ENCODE measurements around the gene BCL2L11. TPM values are rescaled to one million over a fixed set of nuclear protein-coding genes. Genes with fewer than 3 reads are reported as not detected.
A peak's percentile ranks its signal among the peaks of the same experiment; 100 is the strongest.

The BCL2L11 gene
- total RNA-seq, 1 donor from 2014 or later: 13.8 TPM

DNA sequence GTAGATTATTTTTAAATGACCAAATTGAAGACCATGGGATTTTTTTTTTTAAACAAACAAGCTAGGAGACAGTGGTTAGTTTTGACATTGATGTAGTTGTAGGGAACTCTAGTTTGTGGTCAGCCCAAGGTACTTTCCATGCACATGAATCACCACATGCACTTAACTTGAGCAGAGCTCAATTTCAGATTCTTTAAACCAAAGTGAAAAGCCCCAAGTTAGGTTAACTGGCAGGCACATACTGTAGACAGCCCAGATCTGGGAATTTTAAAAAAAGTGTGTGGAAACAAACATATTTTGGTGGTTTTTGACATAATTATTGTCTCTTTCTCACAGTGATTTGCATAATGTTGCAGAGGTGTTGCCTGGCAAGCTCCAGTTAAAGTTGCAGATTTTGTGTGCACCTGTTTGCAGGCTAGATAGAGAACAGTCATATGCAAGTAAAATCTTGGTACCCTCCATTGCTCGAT is 88.4 kb downstream of the BCL2L11 start:
- no peak for TF ChIP-seq CTCF (IDR thresholded peaks at IDR 0.05; ENCODE audit: insufficient read depth, low read length, poor library complexity, severe bottlenecking)

GRCh38 chr2:111210036-111210435 is 89.3 kb downstream of the BCL2L11 start:
- no peak for TF ChIP-seq CTCF (IDR thresholded peaks at IDR 0.05; ENCODE audit: insufficient read depth, low read length, poor library complexity, severe bottlenecking)
- H3K27me3 ChIP-seq (ENCODE audit: control insufficient read depth, insufficient read depth, low read length): no peaks in the 10 kb centered on the region
- no peak for DNase-seq (ENCODE audit: low read depth)
- H3K4me3 ChIP-seq (ENCODE audit: low read depth, low read length): no peak overlapping the region
- no peaks in the 10 kb centered on the region for H3K36me3 ChIP-seq (ENCODE audit: control insufficient read depth, insufficient read depth, low read length)

More for the DNA sequence above, 88.4 kb downstream of the BCL2L11 start:
- Histone ChIP-seq H3K36me3 (ENCODE audit: control insufficient read depth, insufficient read depth, low read length) (no peaks in the 10 kb centered on the region), H3K27me3 (ENCODE audit: control insufficient read depth, insufficient read depth, low read length) (no peaks in the 10 kb centered on the region), H3K4me3 (ENCODE audit: low read depth, low read length) (no peak overlapping the region)
- peak; percentile 81 for DNase-seq (ENCODE audit: low read depth)

DNA sequence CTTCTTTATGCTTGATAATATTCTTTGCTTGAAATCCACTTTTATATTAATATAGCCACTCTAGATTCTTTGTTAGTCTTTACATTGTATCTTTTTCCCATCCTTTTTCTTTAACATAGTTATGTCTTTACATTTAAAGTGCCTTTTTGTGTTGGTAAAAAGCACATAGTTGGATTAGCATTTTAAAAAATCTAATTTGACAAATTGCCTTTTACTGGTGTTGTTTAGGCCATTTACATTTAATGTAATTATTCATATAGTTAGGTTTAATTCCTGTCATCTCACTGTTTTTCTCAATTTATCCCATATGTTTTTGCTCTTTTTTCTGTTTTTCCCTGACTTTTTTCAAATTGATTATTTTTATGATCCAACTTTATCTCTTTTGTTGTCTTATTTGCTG is 93.2 kb downstream of the BCL2L11 start:
- TF ChIP-seq CTCF (IDR thresholded peaks at IDR 0.05; ENCODE audit: insufficient read depth, low read length, poor library complexity, severe bottlenecking): no peak
- no peak for DNase-seq (ENCODE audit: low read depth)
- no peak overlapping the region for H3K4me3 ChIP-seq (ENCODE audit: low read depth, low read length)
- H3K36me3 ChIP-seq (ENCODE audit: control insufficient read depth, insufficient read depth, low read length): no peaks in the 10 kb centered on the region
- no peaks in the 10 kb centered on the region for H3K27me3 ChIP-seq (ENCODE audit: control insufficient read depth, insufficient read depth, low read length)

DNA sequence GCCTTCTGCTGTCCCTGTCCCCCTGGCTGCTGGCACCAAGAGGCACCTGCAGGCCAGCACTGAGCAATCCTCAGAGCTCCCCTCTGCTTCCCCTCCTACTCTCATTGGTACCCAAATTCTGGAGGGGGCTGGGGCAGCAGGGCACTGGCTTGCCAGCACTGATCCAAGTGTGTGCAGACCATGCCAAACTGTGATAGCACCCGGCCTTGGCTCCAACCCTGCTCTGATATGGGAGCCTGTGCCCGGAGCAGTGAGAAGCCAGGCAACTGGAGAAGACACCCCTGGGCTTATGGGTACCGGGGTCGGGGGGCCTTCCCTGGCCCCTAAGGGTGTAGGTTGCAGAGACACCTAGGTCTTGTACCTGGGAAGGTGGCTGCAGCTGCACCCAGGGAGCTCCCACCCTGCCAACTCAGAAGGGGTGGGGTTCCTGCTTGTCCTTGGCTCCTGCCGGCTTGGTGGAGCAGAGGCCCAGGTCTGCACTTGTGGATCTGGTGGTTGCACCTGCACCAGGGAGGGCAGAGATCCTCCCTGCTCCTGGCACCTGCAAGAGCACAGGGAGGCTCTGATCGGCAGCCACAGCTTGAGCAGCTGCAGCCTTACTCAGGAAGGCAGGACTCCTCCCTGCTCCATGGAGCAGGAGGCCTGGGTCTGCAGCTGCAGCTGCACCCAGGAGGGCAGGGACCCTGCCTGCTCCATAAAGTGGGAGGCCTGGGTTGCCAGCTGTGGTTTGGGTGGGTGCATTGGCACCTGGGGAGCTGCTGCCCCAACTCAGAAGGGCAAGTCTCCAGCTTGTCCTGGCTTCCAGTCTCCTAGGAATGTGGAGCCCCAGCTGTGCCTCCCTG is 96.3 kb downstream of the BCL2L11 start:
- no peaks in the 10 kb centered on the region for H3K36me3 ChIP-seq (ENCODE audit: control insufficient read depth, insufficient read depth, low read length)
- H3K27me3 ChIP-seq (ENCODE audit: control insufficient read depth, insufficient read depth, low read length): no peaks in the 10 kb centered on the region
- no peak for TF ChIP-seq CTCF (IDR thresholded peaks at IDR 0.05; ENCODE audit: insufficient read depth, low read length, poor library complexity, severe bottlenecking)
- no peak for DNase-seq (ENCODE audit: low read depth)
- H3K4me3 ChIP-seq (ENCODE audit: low read depth, low read length): no peak overlapping the region

Data from kidney epithelial cell (primary cell).